CD4-positive, alpha-beta T cell treated with Interferon alpha-2 for 1 hour (primary cell): ENCODE measurements around the gene MRPL2.

Experiments
- DNase-seq, 2 donors: peaks; one replicate each; pipeline ENCODE4 v3.0.0-alpha.2; 2020 to 2022

The MRPL2 gene

DNA sequence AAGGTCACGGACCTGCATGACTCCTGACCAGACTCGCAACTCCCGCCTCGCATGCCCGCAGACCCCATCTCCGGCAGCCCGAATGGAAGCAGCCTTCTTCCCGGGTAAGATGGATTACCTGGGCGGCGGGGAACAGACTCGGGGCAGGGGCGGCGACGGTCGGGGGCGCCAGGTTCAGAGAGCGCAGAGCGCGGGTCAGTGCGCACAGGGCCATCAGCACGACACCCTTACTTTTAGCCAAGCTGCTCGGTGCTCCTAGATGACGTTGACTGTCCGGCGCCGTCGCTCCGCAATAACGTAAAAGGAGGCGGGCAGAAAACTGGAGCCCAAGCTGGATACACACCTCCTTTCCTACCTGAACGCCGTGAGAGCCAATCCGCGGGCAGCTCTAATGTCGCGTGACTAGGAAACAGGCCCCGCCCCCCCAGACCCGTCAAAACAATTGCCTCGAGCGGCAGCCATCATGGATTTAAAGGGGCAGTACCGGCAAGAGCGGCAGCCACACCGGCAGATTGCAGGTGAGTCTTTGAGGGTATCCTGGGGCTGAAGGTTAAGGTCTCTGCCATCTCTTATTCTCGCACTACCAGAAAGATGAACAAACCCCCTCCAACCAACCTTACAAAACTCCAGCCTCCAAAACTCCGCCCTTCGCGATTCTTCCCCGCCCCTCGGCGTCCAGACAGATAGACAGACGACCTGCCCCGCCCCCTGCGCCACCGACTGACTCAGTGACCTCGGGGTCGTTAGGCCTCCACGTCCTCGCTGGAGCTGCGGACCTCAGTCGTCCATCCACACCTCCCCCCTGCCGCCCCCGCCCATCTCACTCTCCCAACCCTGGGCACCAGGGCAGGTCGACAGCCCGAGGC lies at the start of gene MRPL2, which contains the start of gene KLC4:
TSS of gene MRPL2 (minus strand) at position 267 of the 866 bp plus-strand sequence. CDS start at position 214, 53 bp downstream.
TSS of gene KLC4 (plus strand) at position 464 of the 866 bp plus-strand sequence. CDS start 1,705 bp downstream, outside the sequence.
- peak; percentile 98 for DNase-seq

DNA sequence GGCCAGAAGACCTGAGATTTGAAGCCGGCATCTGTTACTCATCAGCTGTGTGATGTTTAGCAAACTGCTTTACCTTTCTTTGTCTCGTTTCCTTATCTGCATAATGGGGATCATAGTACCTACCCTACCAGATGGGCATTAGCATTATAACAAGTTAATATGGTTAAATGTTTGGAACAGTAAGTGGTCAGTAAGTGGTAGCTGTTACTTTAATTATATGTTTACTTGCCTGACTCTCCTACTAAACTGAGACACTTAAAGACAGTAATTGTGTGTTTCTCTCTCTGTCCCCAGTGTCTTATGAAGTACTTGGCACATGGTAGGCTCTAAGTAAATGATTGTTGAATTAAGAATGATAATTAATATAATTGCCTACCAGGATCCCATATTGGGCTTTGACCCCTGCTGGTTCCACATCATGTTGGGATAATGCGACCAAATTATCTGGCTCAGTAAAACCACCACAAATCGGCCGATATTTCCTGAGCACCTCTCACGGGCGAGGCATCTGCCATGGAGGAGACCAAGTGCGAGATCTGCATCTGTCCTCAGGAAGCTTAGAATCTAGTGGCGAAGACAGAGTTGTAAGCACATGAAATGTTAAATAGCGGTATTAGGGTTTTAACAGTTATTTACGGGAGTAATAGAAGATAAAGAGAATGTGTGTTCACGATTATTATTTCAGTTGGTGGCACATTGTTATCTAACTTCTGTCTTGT lies 48.3 kb upstream of the MRPL2 start:
- no peak for DNase-seq

DNA sequence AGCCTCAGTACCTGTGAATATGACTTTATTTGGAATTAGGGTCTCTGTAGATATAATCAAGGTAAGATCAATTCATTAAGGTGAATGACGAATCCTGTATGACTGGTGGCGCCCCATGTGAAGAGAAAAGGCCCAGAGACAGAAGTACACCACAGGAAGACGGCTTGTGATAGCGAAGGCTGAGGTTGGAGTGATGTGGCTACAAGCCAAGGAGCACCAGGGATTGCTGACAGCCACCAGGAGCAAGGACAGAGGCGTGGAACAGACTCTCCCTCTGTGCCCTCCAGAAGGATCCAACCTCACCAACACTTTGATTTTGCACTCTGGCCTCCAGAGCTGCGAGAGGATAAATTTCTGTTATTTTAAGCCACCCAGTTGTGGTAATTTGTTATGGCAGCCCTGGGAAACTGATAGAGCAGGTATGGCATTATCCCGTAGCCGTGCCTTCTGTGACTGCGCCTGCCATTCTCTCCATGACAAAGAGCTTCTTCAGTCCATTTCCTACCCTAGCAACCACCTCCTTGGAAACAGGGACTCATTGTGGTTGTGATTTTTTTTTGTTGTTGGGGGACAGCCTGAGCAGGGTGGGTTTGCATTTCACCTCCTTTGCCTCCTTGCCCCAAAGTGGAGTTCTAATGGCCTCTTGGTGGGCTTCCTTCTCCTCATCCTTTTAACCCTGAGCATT lies 46.4 kb upstream of the MRPL2 start:
- no peak for DNase-seq

DNA sequence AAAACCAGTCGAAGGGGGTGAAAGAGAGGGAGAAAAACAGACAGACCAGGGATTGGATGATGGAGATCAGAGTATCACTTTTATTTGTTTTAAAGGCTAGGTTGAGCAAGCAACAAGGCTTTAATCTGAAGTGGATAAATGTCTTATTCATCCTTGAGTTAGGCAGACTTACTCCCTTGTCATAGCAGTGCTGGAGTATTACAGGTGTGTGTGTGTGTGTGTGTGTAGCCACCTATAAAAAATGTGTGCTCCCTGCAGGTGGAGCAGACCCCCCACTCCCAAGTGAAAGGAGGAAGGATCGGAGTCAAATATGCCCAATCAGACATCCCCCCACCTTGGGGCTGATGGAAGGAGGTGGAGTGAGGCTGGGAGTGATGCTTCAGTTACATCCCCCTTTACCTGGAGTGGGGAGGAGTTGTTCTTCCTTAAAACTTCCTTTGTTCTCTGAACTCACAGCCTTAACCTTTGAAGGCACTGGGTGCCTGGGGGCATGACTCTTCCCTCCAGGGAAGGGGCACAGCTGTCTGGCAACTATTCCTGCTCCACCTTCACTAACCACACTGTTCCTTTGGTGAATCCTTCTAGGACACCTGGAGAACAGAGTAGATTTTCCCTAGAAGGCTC lies 44.1 kb upstream of the MRPL2 start:
- DNase-seq = no peak

DNA sequence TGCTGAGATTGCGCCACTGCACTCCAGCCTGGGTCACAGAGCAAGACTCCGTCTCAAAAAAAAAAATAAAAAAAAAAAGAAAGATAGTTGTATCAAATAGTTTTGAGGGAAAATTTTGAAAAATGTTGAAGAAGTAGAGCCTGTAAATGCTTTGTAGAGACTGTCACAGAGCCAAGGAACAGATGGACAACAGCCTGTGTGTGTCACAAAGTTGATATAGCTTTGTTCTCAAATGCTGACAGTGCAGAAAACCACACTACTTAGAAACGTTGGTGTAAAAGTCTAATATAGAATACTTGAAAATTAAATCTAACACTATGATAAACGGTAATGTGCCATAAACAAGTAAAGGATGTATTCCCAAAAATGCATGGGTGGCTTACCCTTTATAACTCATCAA lies 42.3 kb upstream of the MRPL2 start:
- DNase-seq = no peak

DNA sequence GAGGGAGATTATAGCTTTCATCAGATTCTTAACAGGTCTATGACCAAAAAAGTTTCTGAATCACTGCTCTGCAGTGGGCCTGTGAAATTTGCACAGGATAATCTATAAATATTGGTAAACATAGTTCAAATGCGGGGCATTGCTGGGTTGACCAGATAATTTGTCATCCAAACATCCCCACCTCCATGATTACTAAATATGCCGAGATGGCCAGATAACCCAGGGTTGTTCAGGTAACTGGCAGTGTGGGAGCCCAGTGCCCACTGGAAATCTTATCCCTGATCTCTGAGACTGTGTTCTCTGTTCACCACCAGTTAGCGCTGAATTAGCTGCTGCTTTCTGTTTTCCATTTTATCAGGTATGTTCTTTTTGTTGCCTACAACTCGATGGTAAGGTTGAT lies 38.3 kb upstream of the MRPL2 start:
- DNase-seq = no peak

DNA sequence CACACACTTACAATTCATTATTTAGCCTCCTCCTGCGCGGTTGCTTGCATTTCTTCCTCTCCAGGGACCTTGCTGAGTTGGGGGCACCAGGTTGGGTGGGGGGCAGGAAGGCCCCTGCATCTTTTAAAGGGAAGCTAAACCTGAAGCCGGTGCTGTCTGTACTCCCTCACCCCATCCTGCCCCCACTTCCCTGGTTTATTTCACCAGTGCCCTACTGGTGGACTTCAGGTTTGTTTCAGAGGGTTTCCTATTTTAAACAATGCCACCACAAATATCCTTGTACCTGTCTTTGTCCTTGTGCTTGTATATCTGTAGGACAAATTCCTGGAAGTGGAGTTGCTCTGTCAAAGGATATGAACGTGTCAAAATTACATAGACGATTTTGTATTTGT lies 37.9 kb upstream of the MRPL2 start:
- no peak for DNase-seq

DNA sequence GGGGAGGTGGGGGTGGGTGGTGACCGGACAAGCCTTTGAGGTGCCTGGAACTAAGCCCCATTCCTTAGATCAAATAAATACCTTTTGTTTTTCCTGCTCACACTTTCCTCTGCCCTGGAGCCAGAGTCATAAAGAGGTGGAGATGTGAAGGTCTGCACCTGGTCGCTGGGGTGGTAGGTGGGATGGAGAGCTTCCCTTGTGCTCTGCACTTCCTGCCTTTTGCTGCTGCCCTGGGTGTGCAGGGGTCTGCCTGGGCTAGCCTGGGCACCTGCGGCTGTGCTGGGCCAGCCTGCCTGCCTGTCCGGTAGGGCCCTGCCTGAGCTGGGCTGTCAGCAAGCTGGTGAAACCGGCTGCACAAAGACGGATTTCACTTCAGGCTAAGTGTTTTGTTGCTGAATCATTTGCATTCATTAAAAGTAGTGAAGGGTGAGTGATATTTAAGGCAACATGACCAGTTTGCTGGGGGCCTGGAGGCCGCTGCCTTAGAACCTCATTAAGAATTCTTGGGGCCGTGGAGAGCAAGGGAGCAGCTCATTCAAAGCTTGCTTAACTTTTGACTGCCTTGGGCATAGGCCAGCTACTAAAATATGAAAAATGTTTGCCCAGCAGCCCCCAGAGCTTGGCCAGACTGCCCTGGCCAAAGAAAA lies 37.3 kb upstream of the MRPL2 start:
- no peak for DNase-seq

DNA sequence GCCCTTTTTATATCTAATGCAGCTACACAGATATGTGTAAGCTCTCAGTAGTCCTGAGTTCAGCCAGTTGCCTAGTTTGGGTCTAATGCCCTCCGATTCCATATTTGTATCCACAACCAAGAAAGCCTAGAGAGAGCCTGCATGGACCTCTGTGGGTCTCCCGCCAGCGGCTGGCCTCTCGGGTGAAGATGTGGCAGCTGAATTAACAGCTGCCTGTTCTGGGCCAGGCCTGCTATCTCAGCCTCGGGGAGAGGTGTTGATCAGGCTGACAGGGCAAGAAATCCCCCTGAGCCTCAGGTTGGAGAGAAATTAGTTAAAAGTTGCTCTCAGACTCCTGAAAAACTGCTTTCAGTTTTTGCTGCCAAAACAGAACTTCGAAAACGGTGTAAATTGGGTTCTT lies 36.7 kb upstream of the MRPL2 start:
- DNase-seq = no peak

DNA sequence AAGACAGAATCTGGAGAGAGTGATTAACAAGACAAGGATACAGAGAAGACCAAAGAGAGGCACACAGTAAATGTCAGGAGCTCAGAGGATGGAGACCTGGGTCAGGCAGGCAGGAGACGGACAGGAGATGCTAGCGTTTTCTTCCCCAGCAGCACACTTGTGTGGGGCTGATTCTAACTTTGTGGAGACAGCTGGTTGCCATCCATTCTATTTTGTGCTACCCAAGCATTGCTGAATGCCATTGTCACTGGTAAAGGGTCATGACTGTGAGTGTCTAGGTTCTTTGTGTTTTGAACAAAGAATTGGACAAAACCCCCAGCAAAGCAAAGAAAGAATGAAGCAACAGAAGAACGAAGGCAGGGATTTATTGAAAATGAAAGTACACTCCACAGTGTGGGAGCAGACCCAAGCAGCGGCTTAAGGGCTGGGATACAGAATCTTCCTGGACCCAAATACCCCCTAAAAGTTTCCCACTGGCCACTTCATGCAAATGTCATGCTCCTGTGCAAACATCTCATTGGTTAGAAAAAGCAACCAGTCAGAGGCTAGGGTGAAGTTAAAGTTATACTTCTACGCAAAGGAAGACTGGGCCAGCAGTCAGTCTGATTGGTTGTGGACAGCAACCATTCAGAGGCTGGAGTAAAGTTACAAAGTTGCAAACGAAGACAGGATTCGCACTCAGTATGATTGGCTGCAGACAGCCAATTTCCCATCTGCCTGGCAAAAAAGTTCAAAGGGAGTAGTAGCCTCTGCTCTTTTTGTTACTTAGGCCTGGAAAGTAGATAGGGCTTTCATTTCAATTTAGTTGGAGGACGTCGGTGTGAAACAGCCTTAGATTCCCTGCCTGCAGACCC lies 34.4 kb upstream of the MRPL2 start:
- DNase-seq = peak in 1 of 2 donors; percentile 18

DNA sequence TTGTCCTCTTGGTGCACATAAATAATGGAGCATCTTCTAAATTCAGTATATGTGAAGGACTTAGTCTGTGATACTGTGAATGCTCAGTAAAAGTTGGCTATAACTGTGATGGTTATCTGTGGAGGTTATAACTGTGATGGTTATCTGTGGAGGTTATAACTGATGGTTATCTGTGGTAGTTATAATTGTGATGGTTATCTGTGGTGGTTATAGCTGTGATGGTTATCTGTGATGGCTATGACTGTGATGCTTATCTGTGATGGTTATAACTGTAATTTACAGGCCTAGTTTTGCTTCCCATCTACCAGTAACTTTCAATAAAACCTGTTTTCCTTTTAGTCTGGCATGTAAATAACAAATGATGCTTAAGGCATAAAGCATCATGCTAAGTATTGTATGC lies 33.4 kb upstream of the MRPL2 start:
- no peak for DNase-seq

DNA sequence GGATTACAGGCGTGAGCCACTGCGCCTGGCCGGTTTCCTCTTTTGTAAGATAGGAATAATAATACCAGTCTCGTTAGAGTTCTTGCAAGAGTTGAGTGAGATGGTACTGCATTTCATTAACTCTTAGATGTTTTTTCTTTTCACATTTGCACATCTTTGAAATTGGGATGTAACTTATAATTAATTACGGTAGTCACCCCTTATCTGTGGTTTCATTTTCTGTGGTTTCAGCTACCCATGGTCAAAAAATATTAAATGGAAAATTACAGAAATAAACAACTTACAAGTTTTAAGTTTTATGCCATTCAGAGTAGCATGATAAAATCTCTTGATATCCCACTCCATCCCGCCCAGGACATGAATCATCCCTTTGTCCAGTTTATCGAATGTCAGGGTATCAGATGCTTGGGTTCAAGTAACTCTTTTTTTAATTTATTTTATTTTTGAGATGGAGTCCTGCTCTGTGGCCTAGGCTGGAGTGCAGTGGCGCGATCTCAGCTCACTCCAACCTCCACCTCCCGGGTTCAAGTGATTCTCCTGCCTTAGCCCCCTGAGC lies 32.3 kb upstream of the MRPL2 start:
- no peak for DNase-seq

DNA sequence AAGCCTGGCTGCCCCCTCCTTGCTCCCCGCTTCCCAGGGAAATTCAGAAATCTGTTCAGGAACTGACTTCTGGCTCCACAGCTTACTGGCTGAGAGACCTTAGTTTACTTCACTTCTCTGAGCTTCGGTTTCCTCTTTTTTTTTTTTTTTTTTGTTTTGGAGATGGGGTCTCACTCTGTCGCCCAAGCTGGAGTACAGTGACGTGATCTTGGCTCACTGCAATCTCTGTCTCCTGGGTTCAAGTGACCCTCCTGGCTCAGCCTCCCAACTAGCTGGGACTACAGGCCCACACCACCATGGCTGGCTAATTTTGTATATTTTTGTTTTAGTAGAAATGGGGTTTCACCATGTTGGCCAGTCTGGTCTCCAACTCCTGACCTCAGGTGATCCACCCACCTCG lies 31.8 kb upstream of the MRPL2 start:
- no peak for DNase-seq

DNA sequence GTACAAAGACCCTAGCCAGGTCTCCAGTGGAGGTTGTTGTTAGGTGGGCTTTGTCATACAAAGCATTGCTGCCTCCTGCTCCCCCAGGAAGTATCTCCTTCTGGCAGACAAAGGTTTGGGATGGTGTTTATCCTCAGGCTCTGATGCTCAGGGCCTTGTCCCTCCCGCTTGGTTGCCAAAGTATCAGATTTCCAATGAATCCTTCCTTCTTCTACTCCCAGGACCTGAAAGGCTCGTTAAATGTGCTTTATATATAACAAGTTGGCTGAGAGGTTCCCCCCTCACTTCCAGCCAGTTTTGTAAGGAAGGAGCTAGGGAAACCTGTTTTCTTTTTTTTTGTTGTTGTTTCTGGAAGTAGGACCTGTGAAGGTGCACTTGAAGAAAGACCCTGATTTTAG lies 31.3 kb upstream of the MRPL2 start:
- DNase-seq = no peak

DNA sequence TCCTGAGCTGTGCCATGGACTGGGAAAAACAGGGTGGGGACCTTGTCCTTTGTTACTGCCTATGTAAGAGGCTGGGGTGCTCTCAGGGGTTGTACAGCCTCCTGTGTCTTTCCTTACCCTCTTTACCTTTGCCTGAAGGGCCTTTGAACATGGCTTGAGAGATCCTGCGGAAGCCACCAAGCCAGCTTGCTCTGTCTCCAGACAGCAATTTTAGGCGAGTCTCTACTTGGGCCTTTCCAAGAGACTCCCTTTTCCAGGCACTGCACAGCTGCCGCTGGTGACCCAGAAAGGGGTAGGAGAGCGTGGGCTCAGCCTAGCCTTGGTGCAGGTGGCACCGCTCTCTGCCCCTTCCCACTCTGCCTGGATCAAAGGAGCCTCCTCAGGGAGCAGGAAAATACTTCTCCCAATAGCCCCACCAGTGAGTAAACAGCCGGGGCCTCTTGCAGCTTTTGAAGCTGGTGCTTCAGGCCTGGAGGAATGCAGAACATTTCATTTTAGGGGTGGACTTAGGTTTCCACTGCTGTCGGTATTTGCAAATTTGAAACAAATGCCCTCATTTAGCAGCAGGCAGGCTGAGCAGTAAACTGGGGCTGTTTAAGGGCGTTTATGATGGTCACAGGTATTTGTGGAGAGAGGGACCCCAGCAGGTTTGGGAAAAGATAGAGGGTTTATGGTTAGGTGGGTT lies 30.8 kb upstream of the MRPL2 start:
- no peak for DNase-seq

DNA sequence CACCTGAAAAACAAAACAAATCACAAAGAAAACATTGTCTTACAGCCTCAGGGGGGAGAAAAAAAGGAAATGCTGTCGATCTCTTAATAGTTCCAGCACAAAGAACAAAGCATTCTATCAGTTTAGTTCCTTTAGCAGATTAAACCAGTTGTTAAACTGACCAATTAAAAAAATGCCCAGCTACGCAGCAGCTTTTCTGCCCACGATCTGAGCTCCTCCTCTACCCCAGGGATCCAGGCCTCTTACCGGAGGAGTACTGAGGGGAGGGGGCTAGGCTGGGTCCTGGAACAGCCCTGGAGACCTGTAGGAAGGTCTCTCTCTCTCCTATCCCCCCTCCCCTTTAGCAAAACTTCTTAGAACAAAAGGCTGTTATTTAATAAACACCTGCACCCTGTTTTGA lies 30.2 kb upstream of the MRPL2 start:
- DNase-seq = no peak

DNA sequence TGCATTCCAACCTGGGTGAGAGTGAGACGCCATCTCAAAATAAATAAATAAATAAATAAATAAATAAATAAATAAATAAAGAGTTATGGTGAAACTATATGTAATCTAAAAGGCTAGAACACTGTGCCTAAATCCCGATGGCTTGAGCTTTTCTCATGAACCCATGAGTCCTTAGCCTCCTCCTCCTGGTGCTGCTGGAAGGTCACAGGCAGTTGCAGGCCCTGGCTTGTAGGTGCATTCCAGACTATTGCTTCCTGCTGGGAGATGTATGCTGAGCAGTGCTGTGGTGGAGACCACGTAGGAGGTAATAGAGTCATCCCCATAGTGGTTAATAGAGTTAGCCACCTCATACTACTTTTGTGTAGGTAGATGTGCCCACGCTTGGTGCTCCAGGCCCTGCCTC lies 29.4 kb upstream of the MRPL2 start:
- no peak for DNase-seq

DNA sequence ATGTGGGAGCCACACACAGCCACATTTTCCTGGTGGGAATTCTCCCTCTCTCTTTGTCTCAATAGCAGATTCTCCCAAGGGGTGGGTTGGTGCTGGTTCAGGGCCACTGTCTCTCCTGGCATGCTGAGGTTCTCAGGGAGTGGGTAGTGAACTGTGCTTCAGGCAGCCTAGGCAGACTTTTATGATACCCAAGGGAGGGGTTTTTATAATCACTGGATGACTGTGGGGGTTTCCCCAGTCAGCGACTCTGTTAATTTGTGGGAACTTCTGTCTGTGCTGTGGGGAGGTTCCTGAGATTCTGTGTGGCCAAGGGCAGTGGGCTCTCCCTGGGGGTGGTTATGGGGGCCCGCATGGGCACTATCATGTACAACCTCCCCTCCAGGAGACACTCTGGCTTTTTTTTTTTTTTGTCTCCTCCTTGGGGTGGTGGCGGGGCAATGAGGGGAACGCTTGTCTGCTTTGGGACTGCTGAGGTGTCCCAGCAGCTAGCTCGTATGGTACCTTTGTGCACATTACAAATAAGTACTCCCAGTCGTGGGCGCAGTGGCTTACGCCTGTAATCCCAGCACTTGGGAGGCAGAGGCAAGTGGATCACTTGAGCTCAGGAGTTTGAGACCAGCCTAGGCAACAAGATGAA lies 26.9 kb upstream of the MRPL2 start:
- no peak for DNase-seq

DNA sequence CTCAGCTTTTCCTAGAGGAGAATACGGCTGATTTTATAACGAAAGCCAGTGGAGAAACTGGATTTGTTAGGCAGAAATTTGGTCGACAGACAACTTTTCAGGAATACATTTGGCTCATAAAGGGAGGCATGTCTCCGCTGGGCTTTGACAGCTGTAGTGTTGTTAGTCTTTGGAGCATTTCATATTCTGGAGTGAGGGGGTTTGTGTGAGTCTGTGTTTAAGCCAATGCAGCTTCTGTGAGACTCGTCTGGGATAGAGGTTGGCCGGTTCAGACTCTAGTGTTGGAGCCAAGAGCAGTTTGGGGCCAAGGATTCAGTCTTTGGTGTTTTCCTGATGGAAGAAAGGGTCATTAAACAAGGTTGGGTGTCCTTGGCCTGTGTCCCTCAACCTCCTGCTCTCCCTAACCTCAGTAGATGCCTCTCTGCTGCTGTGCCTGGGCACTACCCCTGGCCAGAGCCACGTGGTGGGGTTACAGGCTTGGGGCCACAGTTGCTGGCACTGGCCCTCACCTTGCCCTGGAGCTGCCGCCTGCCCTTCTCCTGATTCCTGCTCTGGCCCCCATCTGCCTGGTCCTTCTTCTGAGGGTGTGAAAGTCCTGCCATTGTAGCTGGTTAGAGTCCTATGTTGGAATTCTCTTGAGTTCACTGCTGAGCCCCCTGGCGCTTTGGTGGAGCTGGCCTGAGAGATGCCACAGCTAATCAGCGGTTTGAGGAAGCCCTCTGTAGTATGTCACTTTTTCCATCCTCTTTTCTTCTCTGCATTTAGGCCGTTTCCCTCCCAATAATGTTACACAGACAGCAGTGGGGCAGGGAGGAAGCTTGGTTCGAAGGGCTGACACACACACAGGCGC lies 23.8 kb upstream of the MRPL2 start:
- no peak for DNase-seq
